Ishikawa (cell line): ENCODE measurements around the gene ZBTB20.

Experiments used
- CREB1 ChIP-seq: IDR thresholded peaks from 2 replicates; pipeline ENCODE4 v1.6.1; 2012; ENCODE audit warnings: low read depth
- EGR1 ChIP-seq: IDR thresholded peaks from 2 replicates; pipeline ENCODE4 v1.6.1; 2012
- TAF1 ChIP-seq: IDR thresholded peaks from 2 replicates; pipeline ENCODE4 v1.6.1; 2012; ENCODE audit warnings: low read depth, mild to moderate bottlenecking
- TEAD4 ChIP-seq: IDR thresholded peaks from 2 replicates; pipeline ENCODE4 v1.6.1; 2012
- TF ChIP-seq, protein P1 (sequence below): IDR thresholded peaks from 2 replicates; pipeline ENCODE4 v1.6.1; 2012; ENCODE audit warnings: low read depth, mild to moderate bottlenecking
- TF ChIP-seq, protein P2 (sequence below): IDR thresholded peaks from 2 replicates; pipeline ENCODE4 v1.6.1; 2012

DNA sequence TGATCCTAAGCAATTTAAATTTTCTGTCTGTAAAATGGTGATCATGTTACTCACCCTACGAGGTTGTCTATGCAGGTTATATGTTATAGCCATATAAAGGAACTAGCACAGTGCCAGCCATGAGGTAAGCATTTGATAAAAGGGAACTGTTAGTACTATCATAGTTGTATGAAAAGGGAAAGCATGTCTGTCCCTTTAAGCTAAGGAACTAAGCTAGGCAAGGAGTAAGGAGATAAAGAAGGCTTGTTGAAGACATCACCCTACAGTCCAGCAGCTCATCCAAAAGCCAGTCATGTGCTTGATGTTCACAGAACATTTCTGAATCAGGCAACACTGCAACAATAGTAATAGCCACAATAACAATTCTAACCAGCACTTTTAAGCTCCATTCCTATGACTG lies 243.9 kb downstream of the ZBTB20 start:
- TF ChIP-seq, protein P1, sequence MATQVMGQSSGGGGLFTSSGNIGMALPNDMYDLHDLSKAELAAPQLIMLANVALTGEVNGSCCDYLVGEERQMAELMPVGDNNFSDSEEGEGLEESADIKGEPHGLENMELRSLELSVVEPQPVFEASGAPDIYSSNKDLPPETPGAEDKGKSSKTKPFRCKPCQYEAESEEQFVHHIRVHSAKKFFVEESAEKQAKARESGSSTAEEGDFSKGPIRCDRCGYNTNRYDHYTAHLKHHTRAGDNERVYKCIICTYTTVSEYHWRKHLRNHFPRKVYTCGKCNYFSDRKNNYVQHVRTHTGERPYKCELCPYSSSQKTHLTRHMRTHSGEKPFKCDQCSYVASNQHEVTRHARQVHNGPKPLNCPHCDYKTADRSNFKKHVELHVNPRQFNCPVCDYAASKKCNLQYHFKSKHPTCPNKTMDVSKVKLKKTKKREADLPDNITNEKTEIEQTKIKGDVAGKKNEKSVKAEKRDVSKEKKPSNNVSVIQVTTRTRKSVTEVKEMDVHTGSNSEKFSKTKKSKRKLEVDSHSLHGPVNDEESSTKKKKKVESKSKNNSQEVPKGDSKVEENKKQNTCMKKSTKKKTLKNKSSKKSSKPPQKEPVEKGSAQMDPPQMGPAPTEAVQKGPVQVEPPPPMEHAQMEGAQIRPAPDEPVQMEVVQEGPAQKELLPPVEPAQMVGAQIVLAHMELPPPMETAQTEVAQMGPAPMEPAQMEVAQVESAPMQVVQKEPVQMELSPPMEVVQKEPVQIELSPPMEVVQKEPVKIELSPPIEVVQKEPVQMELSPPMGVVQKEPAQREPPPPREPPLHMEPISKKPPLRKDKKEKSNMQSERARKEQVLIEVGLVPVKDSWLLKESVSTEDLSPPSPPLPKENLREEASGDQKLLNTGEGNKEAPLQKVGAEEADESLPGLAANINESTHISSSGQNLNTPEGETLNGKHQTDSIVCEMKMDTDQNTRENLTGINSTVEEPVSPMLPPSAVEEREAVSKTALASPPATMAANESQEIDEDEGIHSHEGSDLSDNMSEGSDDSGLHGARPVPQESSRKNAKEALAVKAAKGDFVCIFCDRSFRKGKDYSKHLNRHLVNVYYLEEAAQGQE, result no peak
- TF ChIP-seq TEAD4 (no peak), TAF1 (no peak), CREB1 (no peak), EGR1 (no peak)
- TF ChIP-seq, protein P2, sequence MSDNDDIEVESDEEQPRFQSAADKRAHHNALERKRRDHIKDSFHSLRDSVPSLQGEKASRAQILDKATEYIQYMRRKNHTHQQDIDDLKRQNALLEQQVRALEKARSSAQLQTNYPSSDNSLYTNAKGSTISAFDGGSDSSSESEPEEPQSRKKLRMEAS, result no peak
